HFF-Myc (cell line): Measurements from ENCODE around the gene ZYG11A.

Experiments used
- DNase-seq: peaks from one replicate; pipeline ENCODE4 v3.0.0-alpha.2; 2011; ENCODE audit warnings: low read depth; ENCODE audit errors: extremely low read depth
- H3K4me3 ChIP-seq: replicated peaks from 2 replicates; pipeline ENCODE4 v1.5.1; 2011; ENCODE audit warnings: low read depth, mild to moderate bottlenecking, control low read depth, low read length
- TF ChIP-seq, protein P1 (sequence below): IDR thresholded peaks from 2 replicates; pipeline ENCODE4 v1.5.1; 2012; ENCODE audit warnings: mild to moderate bottlenecking, low read depth, low read length, control low read depth; ENCODE audit errors: missing control alignments

ZYG11A gene

DNA sequence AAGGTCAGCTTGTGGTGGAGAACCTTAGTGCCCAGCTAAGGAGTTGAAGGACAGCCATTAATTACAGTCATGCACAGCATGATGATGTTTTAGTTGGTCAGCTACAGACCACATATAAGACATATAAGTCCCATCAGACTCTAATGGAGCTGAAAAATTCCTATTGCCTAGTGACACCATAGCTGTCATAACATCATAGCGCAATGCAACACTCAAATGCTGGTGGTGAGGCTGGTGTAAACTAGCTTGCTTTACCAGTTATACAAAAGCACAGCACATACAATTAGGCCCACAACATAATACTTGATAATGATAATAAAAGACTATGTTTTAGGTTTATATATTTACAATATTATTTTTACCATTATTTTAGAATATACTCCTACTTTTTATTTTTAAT lies 75.0 kb downstream of the ZYG11A start:
- no peak overlapping the region for H3K4me3 ChIP-seq
- TF ChIP-seq, protein P1, sequence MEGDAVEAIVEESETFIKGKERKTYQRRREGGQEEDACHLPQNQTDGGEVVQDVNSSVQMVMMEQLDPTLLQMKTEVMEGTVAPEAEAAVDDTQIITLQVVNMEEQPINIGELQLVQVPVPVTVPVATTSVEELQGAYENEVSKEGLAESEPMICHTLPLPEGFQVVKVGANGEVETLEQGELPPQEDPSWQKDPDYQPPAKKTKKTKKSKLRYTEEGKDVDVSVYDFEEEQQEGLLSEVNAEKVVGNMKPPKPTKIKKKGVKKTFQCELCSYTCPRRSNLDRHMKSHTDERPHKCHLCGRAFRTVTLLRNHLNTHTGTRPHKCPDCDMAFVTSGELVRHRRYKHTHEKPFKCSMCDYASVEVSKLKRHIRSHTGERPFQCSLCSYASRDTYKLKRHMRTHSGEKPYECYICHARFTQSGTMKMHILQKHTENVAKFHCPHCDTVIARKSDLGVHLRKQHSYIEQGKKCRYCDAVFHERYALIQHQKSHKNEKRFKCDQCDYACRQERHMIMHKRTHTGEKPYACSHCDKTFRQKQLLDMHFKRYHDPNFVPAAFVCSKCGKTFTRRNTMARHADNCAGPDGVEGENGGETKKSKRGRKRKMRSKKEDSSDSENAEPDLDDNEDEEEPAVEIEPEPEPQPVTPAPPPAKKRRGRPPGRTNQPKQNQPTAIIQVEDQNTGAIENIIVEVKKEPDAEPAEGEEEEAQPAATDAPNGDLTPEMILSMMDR: no peak
- DNase-seq: no peak

DNA sequence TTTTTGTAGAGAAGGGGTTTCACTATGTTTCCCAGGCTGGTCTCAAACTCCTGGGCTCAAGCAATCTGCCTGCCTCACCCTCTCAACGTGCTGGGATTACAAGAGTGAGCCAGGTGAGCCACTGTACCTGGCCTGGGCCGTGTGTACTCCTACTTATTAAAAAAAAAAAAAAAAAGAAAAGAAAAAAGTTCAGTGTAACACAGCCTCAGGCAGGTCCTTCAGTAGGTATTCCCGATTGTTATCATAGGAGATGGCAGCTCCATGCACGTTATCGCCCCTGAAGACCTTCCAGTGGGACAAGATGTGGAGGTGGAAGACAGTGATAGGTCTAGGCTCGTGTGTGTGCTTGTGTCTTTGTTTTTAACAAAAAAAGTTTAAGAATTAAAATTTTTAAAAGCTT lies 75.6 kb downstream of the ZYG11A start:
- TF ChIP-seq, protein P1: no peak
- no peak for DNase-seq
- H3K4me3 ChIP-seq: no peak overlapping the region

DNA sequence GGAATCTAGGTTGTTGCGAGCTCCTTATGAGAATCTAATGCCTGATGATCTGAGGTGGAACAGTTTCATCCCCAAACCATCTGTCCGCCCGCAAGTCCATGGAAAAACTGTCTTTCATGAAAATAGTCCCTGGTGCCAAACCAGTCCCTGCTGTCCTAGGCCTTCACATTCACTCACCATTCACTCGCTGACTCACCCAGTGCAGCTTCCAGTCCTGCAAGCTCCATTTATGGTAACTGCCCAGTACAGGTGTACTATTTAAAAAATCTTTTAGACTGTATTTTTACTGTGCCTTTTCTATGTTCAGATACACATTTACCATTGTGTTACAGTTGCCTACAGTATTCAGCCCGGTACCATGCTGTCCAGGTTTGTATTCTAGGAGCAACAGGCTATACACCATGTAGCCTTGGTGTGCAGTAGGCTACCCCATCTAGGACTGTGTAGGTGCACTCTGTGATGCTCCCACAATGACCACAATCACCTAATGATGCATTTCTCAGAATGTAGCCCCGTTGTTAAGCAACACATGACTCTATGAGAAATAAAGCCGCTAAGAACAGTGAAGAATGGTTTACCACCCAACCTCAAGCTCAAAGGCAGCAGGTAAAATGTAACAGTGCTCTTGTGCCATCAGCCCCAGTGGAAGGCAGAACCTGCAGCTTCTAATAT lies 76.6 kb downstream of the ZYG11A start:
- no peak overlapping the region for H3K4me3 ChIP-seq
- DNase-seq: no peak
- TF ChIP-seq, protein P1: no peak

DNA sequence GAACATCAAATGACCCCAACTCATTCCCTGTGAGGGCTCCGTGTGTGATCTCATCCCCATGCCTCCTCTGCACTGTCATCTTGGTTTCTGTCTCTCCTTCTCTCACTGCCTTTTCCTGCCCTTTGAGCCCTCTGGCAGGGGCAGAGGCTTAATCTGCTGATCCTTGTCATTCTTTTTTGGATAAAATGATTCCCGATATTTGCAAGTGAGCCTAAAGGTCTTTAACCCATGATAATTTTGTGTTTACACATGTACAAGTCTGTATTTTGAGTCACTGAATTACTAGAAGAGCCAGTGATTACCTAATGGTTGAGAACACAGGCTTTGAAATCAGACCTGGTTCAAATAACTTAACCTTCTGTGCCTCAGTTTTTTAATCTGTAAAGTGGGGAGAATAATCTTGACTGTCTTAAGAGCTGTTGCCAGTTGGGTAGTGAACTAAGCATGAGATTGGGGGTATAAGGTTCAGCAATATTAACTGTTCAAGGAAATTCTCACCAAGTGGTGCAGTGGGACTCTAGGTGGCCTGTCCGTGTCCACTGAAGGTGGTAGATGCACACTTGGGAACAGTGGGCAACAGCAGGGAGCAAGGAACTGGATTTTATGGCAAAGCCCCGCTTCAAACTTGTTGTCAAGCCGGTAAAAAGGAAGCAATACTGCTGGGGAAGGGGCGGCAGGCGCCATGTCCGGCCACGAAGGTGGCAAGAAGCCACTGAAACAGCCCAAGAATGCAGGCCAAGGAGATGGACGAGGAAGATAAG lies 77.3 kb downstream of the ZYG11A start:
- DNase-seq: no peak
- H3K4me3 ChIP-seq: no peak overlapping the region
- TF ChIP-seq, protein P1: no peak

DNA sequence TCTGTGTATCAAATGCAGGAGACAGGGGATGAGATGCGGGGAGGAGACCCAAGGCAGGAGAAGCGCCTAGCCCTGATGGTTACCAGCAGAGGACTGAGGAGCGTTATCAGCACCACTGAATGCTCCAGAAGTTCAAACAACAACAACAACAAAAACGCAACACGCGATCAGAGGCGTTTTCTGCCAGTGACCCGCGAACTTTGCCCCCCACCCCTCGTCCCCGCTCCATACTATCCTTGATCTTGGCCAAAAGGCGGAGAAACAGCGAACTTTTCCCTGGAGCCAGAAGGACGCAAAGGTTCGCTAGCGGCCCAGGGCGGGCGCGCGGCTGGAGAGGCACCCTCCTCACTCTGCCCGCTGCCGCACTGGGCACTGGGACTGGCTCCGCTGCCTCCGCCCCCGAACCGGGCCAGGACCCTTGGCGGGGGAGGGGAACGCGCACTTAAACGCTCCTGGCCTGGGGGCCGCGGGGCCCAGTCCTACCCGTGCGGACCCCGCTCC lies 78.3 kb downstream of the ZYG11A start:
- TF ChIP-seq, protein P1: no peak
- H3K4me3 ChIP-seq: peak overlapping the region; percentile 47
- no peak for DNase-seq

DNA sequence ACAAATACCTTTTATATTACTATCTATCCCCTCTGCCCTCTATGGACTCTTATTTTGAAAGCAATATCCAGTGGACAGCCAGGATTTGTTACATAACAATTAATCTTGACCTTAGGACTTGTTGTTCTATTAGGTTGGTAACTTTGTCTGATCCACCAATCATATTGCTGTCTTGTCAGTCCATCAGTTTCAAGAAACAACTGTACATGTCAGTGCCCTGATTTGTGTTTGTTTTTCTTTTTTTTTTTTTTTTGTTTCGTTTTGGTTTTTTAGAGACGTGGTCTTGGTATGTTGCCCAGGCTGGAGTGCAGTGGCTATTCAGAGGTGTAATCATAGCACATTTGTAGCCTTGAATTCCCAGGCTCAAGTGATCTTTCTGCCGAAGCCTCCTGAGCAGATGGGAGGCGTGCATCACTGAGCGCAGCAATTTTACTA lies 83.0 kb downstream of the ZYG11A start:
- DNase-seq: no peak
- H3K4me3 ChIP-seq: no peak overlapping the region
- TF ChIP-seq, protein P1: no peak
